HepG2 (cell line): ENCODE results near the gene SETD1A. TPM values are rescaled to one million over a fixed set of nuclear protein-coding genes. Genes with fewer than 3 reads are reported as not detected.

ENCODE experiments used
- AGO1 ChIP-seq: fragments of 200-400 bp; formaldehyde crosslinking; IDR thresholded peaks from 2 replicates; pipeline ENCODE4 v1.6.1; 2017; ENCODE audit warnings: mild to moderate bottlenecking, low read depth, low read length, moderate library complexity; ENCODE audit not compliant: poor library complexity, severe bottlenecking
- AHR ChIP-seq: IDR thresholded peaks from 2 replicates; pipeline ENCODE4 v1.6.1; 2018; ENCODE audit warnings: missing genetic modification reagents, missing compliant biosample characterization
- CERS6 ChIP-seq: sonication (generic); formaldehyde crosslinking; IDR thresholded peaks from 2 replicates; pipeline ENCODE4 v1.5.0; 2020; ENCODE audit warnings: missing genetic modification reagents
- GMEB1 ChIP-seq: sonication (generic); formaldehyde crosslinking; IDR thresholded peaks from 2 replicates; pipeline ENCODE4 v1.5.1; 2020; ENCODE audit warnings: missing genetic modification reagents, mild to moderate bottlenecking, borderline replicate concordance
- GPN1 ChIP-seq: sonication (generic); formaldehyde crosslinking; IDR thresholded peaks from 2 replicates; pipeline ENCODE4 v1.5.1; 2020; ENCODE audit warnings: missing genetic modification reagents, borderline replicate concordance
- MXD1 ChIP-seq: sonication (generic); formaldehyde crosslinking; IDR thresholded peaks from 2 replicates; pipeline ENCODE4 v1.4.0; 2020; ENCODE audit warnings: mild to moderate bottlenecking, missing genetic modification reagents
- NAIF1 ChIP-seq: sonication (generic); formaldehyde crosslinking; IDR thresholded peaks from 2 replicates; pipeline ENCODE4 v1.5.0; 2020; ENCODE audit warnings: mild to moderate bottlenecking, missing genetic modification reagents, borderline replicate concordance
- NFYB ChIP-seq: sonication (generic); formaldehyde crosslinking; IDR thresholded peaks from 2 replicates; pipeline ENCODE4 v1.4.0; 2020; ENCODE audit warnings: missing genetic modification reagents
- POLR2A ChIP-seq, 2 experiments: IDR thresholded peaks; 2 replicates each; pipeline ENCODE4 v1.6.1; 2011; ENCODE audit warnings: low read depth in 2 of 2, low read length in 2 of 2, mild to moderate bottlenecking in 1 of 2, moderate library complexity in 1 of 2; ENCODE audit not compliant: insufficient read depth in 1 of 2
- RARG ChIP-seq: sonication (generic); formaldehyde crosslinking; IDR thresholded peaks from 2 replicates; pipeline ENCODE4 v1.4.0; 2020; ENCODE audit warnings: low read depth, mild to moderate bottlenecking, missing genetic modification reagents
- RNF219 ChIP-seq: sonication (generic); formaldehyde crosslinking; IDR thresholded peaks from 2 replicates; pipeline ENCODE4 v1.5.0; 2020; ENCODE audit warnings: mild to moderate bottlenecking, missing genetic modification reagents
- SRY ChIP-seq: sonication (generic); formaldehyde crosslinking; IDR thresholded peaks from 2 replicates; pipeline ENCODE4 v1.8.0; 2022; ENCODE audit warnings: mild to moderate bottlenecking, missing genetic modification reagents
- TBL1XR1 ChIP-seq: fragments of 150-350 bp; IDR thresholded peaks from 2 replicates; pipeline ENCODE4 v1.6.1; 2014; ENCODE audit warnings: borderline replicate concordance, low read length; ENCODE audit not compliant: partially characterized antibody
- ZFP1 ChIP-seq: IDR thresholded peaks from 2 replicates; pipeline ENCODE4 v1.6.1; 2016
- ZMYM3 ChIP-seq: sonication (generic); formaldehyde crosslinking; IDR thresholded peaks from 2 replicates; pipeline ENCODE4 v1.5.1; 2020; ENCODE audit warnings: mild to moderate bottlenecking, missing genetic modification reagents
- ZNF20 ChIP-seq: sonication (generic); formaldehyde crosslinking; IDR thresholded peaks from 2 replicates; pipeline ENCODE4 v1.4.0; 2020; ENCODE audit warnings: mild to moderate bottlenecking, moderate library complexity, missing genetic modification reagents
- ZNF580 ChIP-seq: IDR thresholded peaks from 2 replicates; pipeline ENCODE4 v1.6.1; 2016; ENCODE audit warnings: low read depth, borderline replicate concordance
- ZNF629 ChIP-seq: sonication (generic); formaldehyde crosslinking; conservative IDR thresholded peaks from 2 replicates; pipeline ENCODE4 v1.5.0; 2020; ENCODE audit warnings: missing genetic modification reagents
- ZNF766 ChIP-seq: sonication (generic); formaldehyde crosslinking; IDR thresholded peaks from 2 replicates; pipeline ENCODE4 v1.5.0; 2020; ENCODE audit warnings: missing genetic modification reagents, borderline replicate concordance
- ZNF788 ChIP-seq: sonication (generic); formaldehyde crosslinking; IDR thresholded peaks from 2 replicates; pipeline ENCODE4 v1.5.0; 2020; ENCODE audit warnings: mild to moderate bottlenecking, missing genetic modification reagents, borderline replicate concordance
- ZSCAN5A ChIP-seq: sonication (generic); formaldehyde crosslinking; IDR thresholded peaks from 2 replicates; pipeline ENCODE4 v1.8.0; 2022; ENCODE audit warnings: mild to moderate bottlenecking, missing genetic modification reagents, borderline replicate concordance
- polyA plus RNA-seq, 8 experiments: library from polyadenylated mRNA; depleted of rRNA in 3 of 8; stranded (reverse) in 7 of 8; unstranded in 1 of 8; fragments of >200 nt; fragmentation: Illumina TruSeq in 4 of 8; extraction: Trizol in 4 of 8; gene quantifications; 2 replicates each; pipeline versions ENCODE4 v1.2.1 to v1.2.3, GENCODE V29; 2011 to 2016; ENCODE audit warnings: low read depth in 4 of 8, missing spikeins in 1 of 8, mixed read lengths in 1 of 8; ENCODE audit not compliant: insufficient read depth in 1 of 8
- total RNA-seq, 5 experiments: library from RNA; depleted of rRNA; stranded (reverse); fragments of >200 nt; fragmentation: Illumina TruSeq; extraction: Trizol; gene quantifications; 2 replicates each; pipeline ENCODE4 v1.2.3, GENCODE V29; 2016; ENCODE audit warnings: low read depth in 1 of 5

The SETD1A gene
- total and polyA plus RNA-seq, 2 of the 13 experiments (the other 11 are each of a cell fraction or from before 2014, with no cell fraction given) = 3.8 to 5.6 TPM

- peak; percentile 78; the same call in 1 of the 2 replicates for TF ChIP-seq GMEB1
- TF ChIP-seq ZMYM3 (CRISPR knock-in tag) = no peak
- TF ChIP-seq ZNF580 (CRISPR knock-in tag) = 0 out of 2 replicates have a peak, but pooled peaks have one; percentile 13
- no peak; the same call in 1 of the 2 replicates for TF ChIP-seq ZFP1
- TF ChIP-seq TBL1XR1 = peak; percentile 95
- no peak; the same call in 1 of the 2 replicates for TF ChIP-seq ZSCAN5A (CRISPR knock-in tag)
- no peak for TF ChIP-seq CERS6 (CRISPR knock-in tag)
- TF ChIP-seq NAIF1 (CRISPR knock-in tag) = peak; percentile 72; the same call in 1 of the 2 replicates
- TF ChIP-seq ZNF629 (CRISPR knock-in tag) = no peak
- no peak; the same call in 1 of the 2 replicates for TF ChIP-seq GPN1 (CRISPR knock-in tag)
- TF ChIP-seq RNF219 = no peak
- peak; percentile 27; the same call in 1 of the 2 replicates for TF ChIP-seq ZNF788 (CRISPR knock-in tag)
- TF ChIP-seq AGO1 = peak; percentile 6
- peak; percentile 21; the same call in 1 of the 2 replicates for TF ChIP-seq MXD1 (CRISPR knock-in tag)
- no peak for TF ChIP-seq RARG (CRISPR knock-in tag)
- no peak; the same call in 1 of the 2 replicates for TF ChIP-seq AHR
- no peak for TF ChIP-seq ZNF20 (CRISPR knock-in tag)
- peak; percentile 59 for TF ChIP-seq NFYB (CRISPR knock-in tag)
- peak in 1 of 2 experiments; percentile 58; a peak in 2 of 4 replicates for TF ChIP-seq POLR2A (IDR thresholded peaks at IDR 0.05; ENCODE audit: insufficient read depth in 1 of 2, low read depth in 2 of 2, low read length in 2 of 2)
- no peak; the same call in 1 of the 2 replicates for TF ChIP-seq SRY
- TF ChIP-seq ZNF766 (CRISPR knock-in tag) = peak; percentile 79; the same call in 1 of the 2 replicates
Observed at GRCh38 chr16:30922420-30922959, 35.1 kb upstream of the SETD1A start (continued).
